Urinary bladder (tissue), 4 donors: Measurements from ENCODE around the gene DNAJB2. TPM values are rescaled to one million over a fixed set of nuclear protein-coding genes. Genes with fewer than 3 reads are reported as not detected.

Experiments
- DNase-seq: peaks from one replicate; pipeline ENCODE4 v3.0.0-alpha.2; 2015; ENCODE audit errors: extremely low spot score
- H3K27ac ChIP-seq: one replicate; pipeline ENCODE4 v1.5.1; 2013; ENCODE audit warnings: low read depth, mild to moderate bottlenecking, moderate library complexity
- H3K36me3 ChIP-seq: one replicate; pipeline ENCODE4 v1.6.1; 2013; ENCODE audit warnings: mild to moderate bottlenecking, moderate library complexity; ENCODE audit not compliant: insufficient read depth
- H3K4me1 ChIP-seq: one replicate; pipeline ENCODE4 v1.6.1; 2013; ENCODE audit warnings: mild to moderate bottlenecking, moderate library complexity; ENCODE audit not compliant: insufficient read depth
- H3K4me3 ChIP-seq: one replicate; pipeline ENCODE4 v1.5.1; 2013; ENCODE audit warnings: low read depth, low read length
- WGBS: extraction: QIAGEN DNeasy Blood & Tissue Kit; methylation state at CpG from one replicate; pipeline ENCODE4 v1.1.7; 2013; 5-methylcytosine and 5-hydroxymethylcytosine counted together
- polyA plus RNA-seq: library from polyadenylated mRNA; stranded (reverse); fragments of 200-250 nt; gene quantifications from one replicate; pipeline ENCODE4 v1.2.3, GENCODE V29; 2013
- total RNA-seq: library from RNA; depleted of rRNA; stranded (reverse); fragments of >200 nt; gene quantifications from one replicate; pipeline ENCODE4 v1.2.3, GENCODE V29; 2014
- donor health status: healthy with polysubstance abuse.
- donor health status: healthy.

Gene DNAJB2
- total and polyA plus RNA-seq, 2 donors, result 38.7 to 76.9 TPM

DNA sequence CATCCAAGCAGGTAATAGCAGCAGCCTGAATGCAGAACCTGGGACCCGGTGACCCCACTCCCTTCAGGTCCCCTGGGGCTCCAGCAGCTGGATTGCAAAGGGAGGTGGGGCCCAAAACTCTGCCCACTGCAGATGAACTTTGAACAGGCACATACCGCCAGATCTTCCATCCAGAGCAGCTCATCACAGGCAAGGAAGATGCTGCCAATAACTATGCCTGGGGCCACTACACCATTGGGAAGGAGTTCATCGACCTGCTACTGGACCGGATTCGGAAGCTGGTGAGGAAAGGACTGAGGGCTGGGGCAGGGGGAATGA is 9.2 kb upstream of the DNAJB2 start:
- Histone ChIP-seq H3K4me3 (no peak overlapping the region), H3K4me1 (no peaks in the 10 kb centered on the region), H3K36me3 (no peaks in the 10 kb centered on the region), H3K27ac (no peak overlapping the region)
- no peak for DNase-seq
- WGBS, result 84% methylated on average over 5 of the region's 5 CpGs

GRCh38 chr2:219271021-219271420 is 8.1 kb upstream of the DNAJB2 start:
- H3K27ac ChIP-seq, result no peak overlapping the region
- H3K36me3 ChIP-seq, result no peaks in the 10 kb centered on the region
- WGBS, result 82% methylated on average over 2 of the region's 2 CpGs
- H3K4me3 ChIP-seq, result no peak overlapping the region
- DNase-seq, result no peak
- H3K4me1 ChIP-seq, result no peaks in the 10 kb centered on the region

DNA sequence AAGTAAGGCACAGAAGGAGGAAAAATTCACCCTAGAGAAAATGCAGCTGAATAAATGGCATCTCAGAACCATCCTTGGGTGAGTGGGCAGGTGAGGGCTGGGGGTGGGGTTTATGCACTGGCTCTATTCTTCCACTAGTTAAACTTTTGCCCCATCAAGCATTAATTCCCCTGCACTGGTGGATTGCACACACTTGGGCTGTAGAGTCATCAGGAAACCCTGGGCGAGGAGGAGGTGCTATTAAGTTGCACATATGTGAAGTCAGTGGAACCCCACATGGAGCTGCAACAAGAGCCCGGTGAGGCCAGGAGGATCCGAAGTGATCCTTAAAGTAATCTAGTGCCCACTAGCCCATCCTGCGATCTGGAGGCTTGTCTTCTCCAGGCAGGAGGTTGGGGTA is 6.8 kb upstream of the DNAJB2 start:
- 82% methylated on average over 4 of the region's 4 CpGs for WGBS
- Histone ChIP-seq H3K36me3 (no peaks in the 10 kb centered on the region), H3K4me3 (no peak overlapping the region), H3K4me1 (no peaks in the 10 kb centered on the region), H3K27ac (no peak overlapping the region)
- DNase-seq, result no peak

GRCh38 chr2:219272995-219273394 is 6.2 kb upstream of the DNAJB2 start:
- H3K27ac ChIP-seq, result no peak overlapping the region
- H3K4me3 ChIP-seq, result no peak overlapping the region
- H3K36me3 ChIP-seq, result no peaks in the 10 kb centered on the region
- H3K4me1 ChIP-seq, result no peaks in the 10 kb centered on the region
- 72% methylated on average over 2 of the region's 2 CpGs for WGBS
- DNase-seq, result no peak

DNA sequence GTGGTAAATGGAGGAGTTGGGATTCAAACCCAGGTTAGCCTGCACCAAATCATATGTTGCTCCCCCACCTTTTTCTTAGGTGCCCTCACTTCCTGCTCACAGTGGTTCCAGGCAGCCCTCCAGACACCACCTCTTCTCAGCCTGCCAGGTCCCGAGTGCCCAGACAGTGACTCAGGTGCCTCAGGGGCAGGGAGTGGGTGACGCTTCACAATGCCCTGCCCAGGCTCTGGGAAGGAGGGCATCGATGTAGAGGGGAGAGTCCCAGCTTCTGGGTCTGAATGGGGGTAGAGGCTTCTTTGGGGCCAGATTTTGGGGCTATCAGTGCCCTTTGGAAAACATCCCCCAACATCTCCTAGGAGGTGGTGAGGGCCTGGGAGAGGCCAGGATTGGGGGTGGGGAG is 5.2 kb upstream of the DNAJB2 start:
- Histone ChIP-seq H3K36me3 (no peaks in the 10 kb centered on the region), H3K4me3 (no peak overlapping the region), H3K27ac (no peak overlapping the region), H3K4me1 (no peaks in the 10 kb centered on the region)
- no peak for DNase-seq
- WGBS, result 69% methylated on average over 3 of the region's 3 CpGs

- 29% methylated on average over 6 of the region's 6 CpGs for WGBS
Measured at GRCh38 chr2:219274361-219274921, 4.7 kb upstream of the DNAJB2 start.

DNA sequence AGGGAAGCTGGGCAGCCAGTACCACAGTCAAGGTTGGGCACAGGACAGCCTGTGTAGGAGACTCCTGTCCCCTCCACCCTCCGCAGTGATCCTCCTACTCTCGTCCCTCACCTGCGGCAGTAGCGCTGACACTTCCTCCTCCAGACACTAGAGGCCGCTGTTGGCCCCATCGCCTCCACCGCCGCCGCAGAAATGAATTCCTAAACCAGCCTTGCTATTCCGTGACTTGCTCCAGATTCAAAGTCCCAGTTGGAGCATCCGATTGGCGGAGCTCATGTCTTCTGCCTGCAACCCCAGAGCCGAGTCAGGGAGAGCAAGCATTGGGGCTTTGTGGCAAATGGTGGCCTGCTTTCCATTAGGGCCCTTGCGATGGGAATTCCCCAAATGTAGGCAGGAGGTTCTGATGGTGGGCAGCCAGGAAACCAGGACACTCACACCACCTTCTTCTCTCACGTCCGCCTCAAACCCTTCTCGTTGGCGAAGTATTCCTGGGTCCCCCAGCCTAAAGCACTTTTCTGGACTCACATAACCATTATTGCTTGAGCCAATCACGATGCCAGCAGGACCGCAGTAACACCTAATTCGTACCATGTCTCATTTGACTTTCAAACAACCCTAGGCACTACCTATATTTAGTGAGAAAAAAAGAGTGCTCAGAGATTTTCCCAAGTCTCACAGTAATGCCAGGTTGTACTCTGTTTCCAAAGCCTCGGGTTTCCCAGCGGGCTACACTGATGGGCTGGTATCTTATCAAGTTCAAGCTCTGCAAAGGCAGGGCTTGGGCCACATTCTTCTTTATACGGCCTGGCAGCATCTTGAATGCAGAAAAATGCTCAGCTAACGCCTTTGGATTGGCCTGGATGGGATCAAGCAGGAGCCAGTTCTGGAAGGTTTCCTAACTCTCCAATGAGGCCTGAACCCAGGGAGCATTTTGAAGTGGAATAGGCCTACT is 1.2 kb upstream of the DNAJB2 start:
- no peak overlapping the region for H3K4me3 ChIP-seq
- no peaks in the 10 kb centered on the region for H3K4me1 ChIP-seq
- peak overlapping the region; percentile 84 for H3K27ac ChIP-seq
- peaks cover 4% of the 10 kb centered on the region for H3K36me3 ChIP-seq
- DNase-seq, result peak; percentile 63
- 23% methylated on average over 25 of the region's 25 CpGs for WGBS

More at GRCh38 chr2:219274361-219274921, 4.7 kb upstream of the DNAJB2 start:
- H3K4me3 ChIP-seq, result no peak overlapping the region
- H3K4me1 ChIP-seq, result no peaks in the 10 kb centered on the region
- DNase-seq, result no peak
- H3K27ac ChIP-seq, result no peak overlapping the region
- H3K36me3 ChIP-seq, result no peaks in the 10 kb centered on the region

DNA sequence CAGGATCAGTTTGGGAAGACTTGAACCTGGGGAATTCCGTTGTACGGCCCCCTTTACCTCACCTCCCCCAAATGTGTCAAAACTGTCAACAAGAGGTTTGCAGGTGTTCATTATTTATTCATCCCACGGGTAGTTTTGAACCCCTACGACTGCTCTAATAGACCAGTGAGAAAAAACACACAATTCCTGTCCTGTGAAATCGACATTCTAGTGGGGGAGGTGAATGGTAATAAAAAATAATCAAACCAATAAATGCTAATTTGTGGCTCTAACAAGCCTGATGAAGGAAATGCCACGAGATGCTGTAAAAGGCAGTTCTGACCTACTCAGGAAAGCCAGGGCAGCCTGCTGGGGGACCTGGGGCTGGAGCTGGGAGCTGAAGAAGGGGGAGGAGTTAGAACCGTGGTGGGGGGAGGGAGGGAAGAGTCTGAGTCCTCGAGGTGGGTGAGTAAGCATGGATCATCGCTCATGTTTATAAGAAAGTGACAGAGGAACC is 463 bp upstream of the DNAJB2 start:
- H3K36me3 ChIP-seq, result peaks cover 4% of the 10 kb centered on the region
- 13% methylated on average over 9 of the region's 9 CpGs for WGBS
- H3K27ac ChIP-seq, result peak overlapping the region; percentile 84
- peak overlapping the region; percentile 12 for H3K4me3 ChIP-seq
- no peaks in the 10 kb centered on the region for H3K4me1 ChIP-seq
- DNase-seq, result no peak

GRCh38 chr2:219279916-219280516 is 850 bp downstream of the DNAJB2 start:
- H3K27ac ChIP-seq, result peak overlapping the region; percentile 88
- peaks cover 4% of the 10 kb centered on the region for H3K36me3 ChIP-seq
- 44% methylated on average over 12 of the region's 12 CpGs for WGBS
- no peak for DNase-seq
- no peaks in the 10 kb centered on the region for H3K4me1 ChIP-seq
- peak overlapping the region; percentile 58 for H3K4me3 ChIP-seq

DNA sequence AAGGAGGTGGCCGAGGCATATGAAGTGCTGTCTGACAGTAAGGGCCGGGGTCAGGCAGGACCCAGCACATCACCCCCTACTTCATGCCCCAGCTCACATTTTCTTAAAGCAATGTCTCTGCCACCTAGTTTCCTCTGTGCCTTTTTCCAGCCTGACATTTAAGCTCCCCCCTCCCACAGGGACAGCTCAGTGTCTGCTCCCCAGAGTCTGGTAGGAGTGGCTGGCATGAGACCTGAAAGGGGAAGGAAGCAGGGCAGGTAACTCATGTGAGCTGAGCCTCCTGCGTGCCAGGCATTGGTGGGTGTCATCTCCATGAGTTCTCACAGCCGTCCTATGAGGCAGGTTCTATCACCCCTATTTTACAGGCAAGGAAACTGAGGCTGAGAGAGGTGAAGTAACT is 1.5 kb downstream of the DNAJB2 start:
- H3K4me1 ChIP-seq, result no peaks in the 10 kb centered on the region
- peaks cover 4% of the 10 kb centered on the region for H3K36me3 ChIP-seq
- 93% methylated on average over 4 of the region's 4 CpGs for WGBS
- no peak overlapping the region for H3K27ac ChIP-seq
- no peak overlapping the region for H3K4me3 ChIP-seq
- DNase-seq, result no peak

DNA sequence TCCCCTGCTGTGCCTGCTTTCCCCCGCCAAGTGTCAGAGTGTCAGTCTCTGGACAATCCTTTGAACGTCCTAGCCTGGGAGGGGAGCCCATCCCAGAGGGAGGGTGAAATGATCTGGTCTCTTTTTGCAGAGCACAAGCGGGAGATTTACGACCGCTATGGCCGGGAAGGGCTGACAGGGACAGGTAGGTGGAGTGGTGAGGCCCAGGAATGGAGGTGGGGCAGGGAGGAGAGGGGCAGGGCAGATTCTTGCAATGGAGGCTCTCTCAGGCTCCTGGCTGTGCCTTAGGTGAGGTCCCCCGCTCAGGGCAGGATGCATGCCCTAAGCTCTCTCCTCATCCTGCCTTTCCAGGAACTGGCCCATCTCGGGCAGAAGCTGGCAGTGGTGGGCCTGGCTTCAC is 2.4 kb downstream of the DNAJB2 start:
- 74% methylated on average over 8 of the region's 8 CpGs for WGBS
- H3K4me3 ChIP-seq, result no peak overlapping the region
- H3K36me3 ChIP-seq, result peaks cover 4% of the 10 kb centered on the region
- no peaks in the 10 kb centered on the region for H3K4me1 ChIP-seq
- no peak overlapping the region for H3K27ac ChIP-seq
- no peak for DNase-seq

- 90% methylated on average over 5 of the region's 5 CpGs for WGBS
- H3K4me1 ChIP-seq, result no peaks in the 10 kb centered on the region
- no peak for DNase-seq
- peaks cover 4% of the 10 kb centered on the region for H3K36me3 ChIP-seq
- H3K4me3 ChIP-seq, result no peak overlapping the region
- no peak overlapping the region for H3K27ac ChIP-seq
Measured at GRCh38 chr2:219282375-219282774, 3.2 kb downstream of the DNAJB2 start.

- no peak overlapping the region for H3K27ac ChIP-seq
- no peaks in the 10 kb centered on the region for H3K4me1 ChIP-seq
- WGBS, result 85% methylated on average over 17 of the region's 17 CpGs
- H3K36me3 ChIP-seq, result peaks cover 4% of the 10 kb centered on the region
- no peak for DNase-seq
- no peak overlapping the region for H3K4me3 ChIP-seq
Measured at GRCh38 chr2:219282943-219283581, 3.9 kb downstream of the DNAJB2 start.
